Osteoblast (primary cell): Measurements from ENCODE around the gene ADCY9. TPM values are rescaled to one million over a fixed set of nuclear protein-coding genes. Genes with fewer than 3 reads are reported as not detected.

Source experiments
- DNase-seq: peaks from one replicate; pipeline ENCODE4 v3.0.0; 2011; ENCODE audit warnings: low spot score, mixed read lengths; ENCODE audit not compliant: insufficient read length; ENCODE audit errors: missing footprints
- H2AFZ ChIP-seq: 2 replicates; pipeline ENCODE4 v1.6.0; 2011; ENCODE audit warnings: mild to moderate bottlenecking, low read length
- H3K27ac ChIP-seq: 2 replicates; pipeline ENCODE4 v1.5.1; 2011; ENCODE audit warnings: mild to moderate bottlenecking, low read depth, low read length, moderate library complexity
- H3K27me3 ChIP-seq: 2 replicates; pipeline ENCODE4 v1.6.0; 2012; ENCODE audit warnings: mild to moderate bottlenecking, control low read depth, inconsistent platforms, low read length, moderate library complexity; ENCODE audit not compliant: insufficient read depth
- H3K36me3 ChIP-seq: 2 replicates; pipeline ENCODE4 v1.5.1; 2011; ENCODE audit warnings: mild to moderate bottlenecking, low read length, control low read depth, moderate library complexity; ENCODE audit not compliant: insufficient read depth
- H3K4me1 ChIP-seq: 2 replicates; pipeline ENCODE4 v1.5.1; 2011; ENCODE audit warnings: mild to moderate bottlenecking, low read length, control low read depth, moderate library complexity; ENCODE audit not compliant: insufficient read depth
- H3K4me2 ChIP-seq: 2 replicates; pipeline ENCODE4 v1.6.0; 2011; ENCODE audit warnings: mild to moderate bottlenecking, low read length; ENCODE audit not compliant: insufficient read depth
- H3K4me3 ChIP-seq: fragments of 200-600 bp; sonication (generic); 3 replicates; pipeline ENCODE4 v1.5.1; 2012; ENCODE audit warnings: mild to moderate bottlenecking, low read length, inconsistent platforms; ENCODE audit not compliant: insufficient read depth
- H3K79me2 ChIP-seq: 2 replicates; pipeline ENCODE4 v1.6.0; 2012; ENCODE audit warnings: mild to moderate bottlenecking, low read length, control low read depth, inconsistent platforms; ENCODE audit not compliant: insufficient read depth
- H3K9me3 ChIP-seq: 2 replicates; pipeline ENCODE4 v1.5.1; 2011; ENCODE audit warnings: low read depth, low read length, control low read depth
- H4K20me1 ChIP-seq: 2 replicates; pipeline ENCODE4 v1.6.0; 2012; ENCODE audit warnings: mild to moderate bottlenecking, low read length, control low read depth; ENCODE audit not compliant: insufficient read depth
- CTCF ChIP-seq: IDR thresholded peaks from 2 replicates; pipeline ENCODE4 v1.5.1; 2011; ENCODE audit warnings: mild to moderate bottlenecking, low read depth, low read length, moderate library complexity; ENCODE audit errors: extremely low read depth
- total RNA-seq: library from RNA; depleted of rRNA; stranded (reverse); fragments of >200 nt; gene quantifications from 2 replicates; pipeline ENCODE4 v1.2.3, GENCODE V29; 2012

Gene ADCY9
- total RNA-seq, 1 donor, result 29.3 TPM

GRCh38 chr16:3988824-3989223, 127.4 kb downstream of the ADCY9 start:
- H3K27ac ChIP-seq, result no peak overlapping the region
- no peaks in the 10 kb centered on the region for H3K9me3 ChIP-seq
- no peak overlapping the region for H2AFZ ChIP-seq
- H3K4me2 ChIP-seq, result no peak overlapping the region
- H3K27me3 ChIP-seq, result no peaks in the 10 kb centered on the region
- no peak overlapping the region for H3K4me3 ChIP-seq
- peak; percentile 71 for DNase-seq
- H3K79me2 ChIP-seq, result no peaks in the 10 kb centered on the region
- H4K20me1 ChIP-seq, result no peaks in the 10 kb centered on the region
- no peaks in the 10 kb centered on the region for H3K36me3 ChIP-seq
- no peak for TF ChIP-seq CTCF
- no peaks in the 10 kb centered on the region for H3K4me1 ChIP-seq

GRCh38 chr16:3988011-3988410, 128.2 kb downstream of the ADCY9 start:
- Histone ChIP-seq H3K4me3 (no peak overlapping the region), H3K79me2 (no peaks in the 10 kb centered on the region), H3K36me3 (no peaks in the 10 kb centered on the region), H3K9me3 (no peaks in the 10 kb centered on the region), H4K20me1 (no peaks in the 10 kb centered on the region), H2AFZ (no peak overlapping the region), H3K27me3 (no peaks in the 10 kb centered on the region), H3K4me1 (no peaks in the 10 kb centered on the region), H3K27ac (no peak overlapping the region), H3K4me2 (no peak overlapping the region)
- no peak for TF ChIP-seq CTCF
- DNase-seq, result peak; percentile 44

- DNase-seq, result no peak
- H4K20me1 ChIP-seq, result no peaks in the 10 kb centered on the region
- H3K9me3 ChIP-seq, result no peaks in the 10 kb centered on the region
- no peaks in the 10 kb centered on the region for H3K36me3 ChIP-seq
- no peak overlapping the region for H3K4me3 ChIP-seq
- no peaks in the 10 kb centered on the region for H3K27me3 ChIP-seq
- no peak overlapping the region for H3K27ac ChIP-seq
- no peak overlapping the region for H2AFZ ChIP-seq
- no peaks in the 10 kb centered on the region for H3K79me2 ChIP-seq
- TF ChIP-seq CTCF, result no peak
- H3K4me1 ChIP-seq, result no peaks in the 10 kb centered on the region
- H3K4me2 ChIP-seq, result no peak overlapping the region
These were observed 129.0 kb downstream of the ADCY9 start for GRCh38 chr16:3987231-3987630.

- no peak overlapping the region for H3K4me3 ChIP-seq
- no peak overlapping the region for H3K27ac ChIP-seq
- H3K27me3 ChIP-seq, result no peaks in the 10 kb centered on the region
- no peak for TF ChIP-seq CTCF
- DNase-seq, result peak; percentile 76
- no peaks in the 10 kb centered on the region for H3K79me2 ChIP-seq
- no peak overlapping the region for H2AFZ ChIP-seq
- H3K9me3 ChIP-seq, result no peaks in the 10 kb centered on the region
- peaks cover under 1% of the 10 kb centered on the region for H3K4me1 ChIP-seq
- no peak overlapping the region for H3K4me2 ChIP-seq
- H4K20me1 ChIP-seq, result no peaks in the 10 kb centered on the region
- H3K36me3 ChIP-seq, result no peaks in the 10 kb centered on the region
These were observed 130.1 kb downstream of the ADCY9 start for GRCh38 chr16:3986235-3986544.
